IMR-90 (cell line): ENCODE measurements around the gene RAB9B. TPM values are rescaled to one million over a fixed set of nuclear protein-coding genes. Genes with fewer than 3 reads are reported as not detected.
A peak's percentile ranks its signal among the peaks of the same experiment; 100 is the strongest.

Experiments
- ATAC-seq: fragments of 200-7000 bp; cut with Tn5 transposase; 2 replicates; pipeline ENCODE4 v1.9.1; 2020; ENCODE audit warnings: low read depth, mild to moderate bottlenecking, moderate library complexity
- BruUV-seq: library from RNA; stranded (reverse); fragments of 400-500 nt; replicated peaks from 2 replicates; lab custom pipeline; 2021; lab: Mats Ljungman, UMichigan
- CTCF ChIA-PET: fragments of 300-600 bp; formaldehyde crosslinking; extraction: SDS; loops from one replicate; lab custom pipeline; 2021; ENCODE audit warnings: antibody characterized with exemption; lab: Yijun Ruan, JAX
- POLR2A ChIA-PET: fragments of 300-600 bp; sonication (Branson Sonifier 250); formaldehyde crosslinking; loops from one replicate; lab custom pipeline; 2022; ENCODE audit warnings: antibody characterized with exemption; ENCODE audit not compliant: unreplicated experiment; lab: Charles Lee
- DNase-seq: peaks from one replicate; pipeline ENCODE4 v3.0.0; 2013
- H2AFZ ChIP-seq: replicated peaks from 2 replicates; pipeline ENCODE3; 2013; ENCODE audit warnings: low read length, mild to moderate bottlenecking; ENCODE audit not compliant: poor library complexity
- H2AK5ac ChIP-seq: 2 replicates; pipeline ENCODE4 v1.6.1; 2013; ENCODE audit warnings: low read depth, low read length, inconsistent platforms
- H2AK9ac ChIP-seq: replicated peaks from 2 replicates; pipeline ENCODE3; 2013; ENCODE audit warnings: mild to moderate bottlenecking, low read depth, low read length, moderate library complexity; ENCODE audit not compliant: poor library complexity
- H2BK120ac ChIP-seq: 2 replicates; pipeline ENCODE4 v1.6.1; 2013; ENCODE audit warnings: low read depth, low read length, inconsistent platforms
- H2BK15ac ChIP-seq: 3 replicates; pipeline ENCODE4 v1.6.1; 2013; ENCODE audit warnings: low read depth, low read length, inconsistent platforms
- H2BK20ac ChIP-seq: 2 replicates; pipeline ENCODE4 v1.6.1; 2013; ENCODE audit warnings: low read depth, mild to moderate bottlenecking, inconsistent platforms, low read length, moderate library complexity
- H2BK5ac ChIP-seq: 2 replicates; pipeline ENCODE4 v1.6.1; 2013; ENCODE audit warnings: mild to moderate bottlenecking, low read depth, low read length, inconsistent platforms; ENCODE audit not compliant: poor library complexity, severe bottlenecking
- H3K14ac ChIP-seq: replicated peaks from 2 replicates; pipeline ENCODE4 v1.6.1; 2013; ENCODE audit warnings: low read depth, low read length, inconsistent platforms
- H3K18ac ChIP-seq: 2 replicates; pipeline ENCODE4 v1.6.1; 2013; ENCODE audit warnings: low read depth, low read length, control low read depth
- H3K23ac ChIP-seq: 2 replicates; pipeline ENCODE4 v1.6.1; 2013; ENCODE audit warnings: low read depth, low read length, inconsistent platforms
- H3K27ac ChIP-seq: 2 replicates; pipeline ENCODE4 v1.5.1; 2013; ENCODE audit warnings: mild to moderate bottlenecking, control low read depth, low read length; ENCODE audit not compliant: insufficient read depth
- H3K27me3 ChIP-seq: 2 replicates; pipeline ENCODE4 v1.6.1; 2013; ENCODE audit warnings: low read length; ENCODE audit not compliant: control insufficient read depth, insufficient read depth
- H3K36me3 ChIP-seq: 2 replicates; pipeline ENCODE4 v1.6.1; 2013; ENCODE audit warnings: low read length, mixed read lengths; ENCODE audit not compliant: control insufficient read depth, insufficient read depth
- H3K4ac ChIP-seq: 2 replicates; pipeline ENCODE4 v1.6.1; 2013; ENCODE audit warnings: low read depth, low read length, inconsistent platforms
- H3K4me1 ChIP-seq: 2 replicates; pipeline ENCODE4 v1.6.1; 2013; ENCODE audit warnings: low read length, mixed read lengths; ENCODE audit not compliant: control insufficient read depth, insufficient read depth
- H3K4me2 ChIP-seq: 2 replicates; pipeline ENCODE4 v1.6.1; 2013; ENCODE audit warnings: low read depth, mild to moderate bottlenecking, control low read depth, low read length, moderate library complexity
- H3K4me3 ChIP-seq: 2 replicates; pipeline ENCODE4 v1.5.1; 2013; ENCODE audit warnings: low read depth, mild to moderate bottlenecking, control low read depth, low read length, moderate library complexity; ENCODE audit not compliant: insufficient read depth
- H3K56ac ChIP-seq: 2 replicates; pipeline ENCODE4 v1.6.1; 2013; ENCODE audit warnings: low read length, inconsistent platforms; ENCODE audit not compliant: insufficient read depth; ENCODE audit errors: extremely low read depth
- H3K79me1 ChIP-seq, 2 experiments: 2 replicates each; pipeline ENCODE4 v1.6.1; 2013; ENCODE audit warnings: low read length in 2 of 2, inconsistent platforms in 1 of 2, low read depth in 1 of 2
- H3K9ac ChIP-seq: 2 replicates; pipeline ENCODE4 v1.6.1; 2013; ENCODE audit warnings: low read depth, low read length, control low read depth
- H3K9me1 ChIP-seq: 2 replicates; pipeline ENCODE4 v1.6.1; 2013; ENCODE audit warnings: low read length, inconsistent platforms; ENCODE audit not compliant: insufficient read depth
- H3K9me3 ChIP-seq: 2 replicates; pipeline ENCODE4 v1.6.1; 2013; ENCODE audit warnings: low read length; ENCODE audit not compliant: control insufficient read depth, insufficient read depth
- H4K20me1 ChIP-seq: 2 replicates; pipeline ENCODE4 v1.6.1; 2013; ENCODE audit warnings: low read length, inconsistent platforms; ENCODE audit not compliant: insufficient read depth
- H4K5ac ChIP-seq: 2 replicates; pipeline ENCODE4 v1.6.1; 2013; ENCODE audit warnings: mild to moderate bottlenecking, low read depth, low read length, control low read depth
- H4K8ac ChIP-seq, 2 experiments: 2 replicates each; pipeline ENCODE4 v1.6.1; 2013; ENCODE audit warnings: low read depth in 2 of 2, low read length in 2 of 2, control low read depth in 1 of 2, inconsistent platforms in 1 of 2
- H4K91ac ChIP-seq: 2 replicates; pipeline ENCODE4 v1.6.1; 2013; ENCODE audit warnings: low read depth, low read length, inconsistent platforms; ENCODE audit not compliant: insufficient read depth
- CEBPB ChIP-seq: IDR thresholded peaks from 2 replicates; pipeline ENCODE4 v1.6.1; 2012; ENCODE audit warnings: low read depth, low read length, improper control_type of control experiment
- FOS ChIP-seq: fragments of 150-350 bp; IDR thresholded peaks from 2 replicates; pipeline ENCODE4 v1.6.1; 2016; ENCODE audit warnings: low read depth, low read length
- MAFK ChIP-seq: IDR thresholded peaks from 2 replicates; pipeline ENCODE4 v1.6.1; 2012; ENCODE audit warnings: low read depth, low read length, improper control_type of control experiment
- MXI1 ChIP-seq: IDR thresholded peaks from 2 replicates; pipeline ENCODE4 v1.6.1; 2012; ENCODE audit warnings: low read depth, mild to moderate bottlenecking, low read length, moderate library complexity, borderline replicate concordance
- RAD21 ChIP-seq: IDR thresholded peaks from 2 replicates; pipeline ENCODE4 v1.6.1; 2012; ENCODE audit warnings: low read length, improper control_type of control experiment
- RCOR1 ChIP-seq: IDR thresholded peaks from 2 replicates; pipeline ENCODE4 v1.6.1; 2012; ENCODE audit warnings: mild to moderate bottlenecking, low read length, improper control_type of control experiment; ENCODE audit not compliant: insufficient replicate concordance
- RFX5 ChIP-seq: IDR thresholded peaks from 2 replicates; pipeline ENCODE4 v1.8.0; 2012; ENCODE audit warnings: low read depth, mild to moderate bottlenecking, low read length, moderate library complexity
- WGBS, 2 experiments: methylation state at CpG; one replicate each; pipeline versions ENCODE4 v1.1.5 to v1.1.7; 2013; ENCODE audit warnings: missing lambda C conversion rate in 2 of 2; ENCODE audit not compliant: insufficient read length in 1 of 2; ENCODE audit errors: extremely low coverage in 2 of 2; 5-methylcytosine and 5-hydroxymethylcytosine counted together
- dilution Hi-C: fragments of 300-500 bp; cut with HindIII; formaldehyde crosslinking; loops from one replicate; pipeline ENCODE4 v1.14.3; 2018; ENCODE audit warnings: low sequenced_read_pairs; ENCODE audit not compliant: unreplicated experiment
- in situ Hi-C: fragments of 300-500 bp; cut with MboI; formaldehyde crosslinking; loops from 3 replicates; pipeline ENCODE4 v1.14.3; 2019; ENCODE audit warnings: low sequenced_read_pairs, inconsistent platforms, mixed read lengths
- intact Hi-C: fragments of 100-400 bp; cut with micrococcal nuclease; formaldehyde crosslinking; loops from 2 replicates; pipeline ENCODE4 v1.10.0; 2022
- polyA plus RNA-seq, 3 experiments: library from polyadenylated mRNA; depleted of rRNA; stranded (reverse); fragments of >200 nt; gene quantifications; 2 replicates each; pipeline ENCODE4 v1.2.3, GENCODE V29; 2012; ENCODE audit warnings: low replicate concordance in 1 of 3
- total RNA-seq: library from RNA; depleted of rRNA; stranded (reverse); fragments of >200 nt; gene quantifications from 2 replicates; pipeline ENCODE4 v1.2.3, GENCODE V29; 2012
- TF ChIP-seq, protein P1 (sequence below): fragments of 150-350 bp; IDR thresholded peaks from 2 replicates; pipeline ENCODE4 v1.6.1; 2016; ENCODE audit warnings: low read depth, mild to moderate bottlenecking, low read length, moderate library complexity, borderline replicate concordance

Gene RAB9B
- total and polyA plus RNA-seq, 2 of the 4 experiments (the other 2 are of a cell fraction) = 0.58 to 0.90 TPM

DNA sequence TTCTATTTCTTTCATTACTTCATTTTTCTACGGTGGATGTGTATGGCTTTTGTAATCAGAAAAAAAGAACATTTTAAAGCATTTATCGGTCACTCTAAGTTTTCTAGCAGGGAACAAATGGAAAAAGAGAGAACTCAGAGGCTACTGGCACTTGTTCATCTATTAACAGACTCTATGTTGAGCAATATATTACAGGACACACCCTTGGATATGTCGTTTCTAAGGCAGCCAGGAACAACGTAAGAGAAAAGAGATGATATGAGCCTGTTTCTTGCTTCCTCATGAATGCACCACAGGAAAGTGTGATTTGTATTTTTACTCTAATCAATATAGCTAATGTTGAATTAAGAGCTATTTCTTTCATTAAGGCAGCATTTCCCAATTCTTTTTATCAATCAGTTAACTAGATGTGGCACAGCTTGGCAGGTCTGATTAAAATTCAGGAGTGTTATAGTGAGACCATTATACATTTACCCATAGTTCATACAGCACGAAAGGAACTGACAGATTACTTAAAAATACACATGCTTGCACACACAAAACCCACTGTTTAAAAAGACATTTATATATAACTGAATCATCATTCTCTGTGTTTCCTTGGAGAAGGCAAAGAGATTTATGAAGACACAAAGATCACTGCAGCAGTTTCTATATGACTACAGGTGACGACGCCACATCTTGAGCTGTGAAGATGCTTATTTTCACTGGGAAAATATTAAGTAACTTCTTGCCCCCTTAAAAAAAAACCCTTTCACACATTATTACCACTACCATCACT, 13.0 kb downstream of the RAB9B start:
- BruUV-seq = no TSS peak
- H3K27me3 ChIP-seq = no peaks in the 10 kb centered on the region; the same call in 1 of the 2 replicates
- H3K14ac ChIP-seq = no peak overlapping the region
- no peak overlapping the region for H2BK15ac ChIP-seq
- ChIA-PET CTCF (no interaction called here), POLR2A (no interaction called here)
- no peaks in the 10 kb centered on the region for H3K36me3 ChIP-seq
- H4K91ac ChIP-seq = no peak overlapping the region
- H2BK5ac ChIP-seq = no peak overlapping the region
- intact Hi-C loops = loop anchor here (5.0 kb wide), 1 partner anchor 332 kb away; no protein-coding TSS in a partner anchor
- no peaks in the 10 kb centered on the region for H3K9me1 ChIP-seq
- no peak for ATAC-seq
- H3K4me3 ChIP-seq = no peak overlapping the region
- no peaks in the 10 kb centered on the region for H3K79me1 ChIP-seq
- H3K4me2 ChIP-seq = no peak overlapping the region
- no peak overlapping the region for H3K4ac ChIP-seq
- H3K4me1 ChIP-seq = no peaks in the 10 kb centered on the region
- TF ChIP-seq RFX5 (no peak), MAFK (no peak), CEBPB (0 out of 2 replicates have a peak, but pooled peaks have one; percentile 10), RAD21 (no peak), RCOR1 (no peak), MXI1 (no peak), FOS (no peak)
- TF ChIP-seq, protein P1, sequence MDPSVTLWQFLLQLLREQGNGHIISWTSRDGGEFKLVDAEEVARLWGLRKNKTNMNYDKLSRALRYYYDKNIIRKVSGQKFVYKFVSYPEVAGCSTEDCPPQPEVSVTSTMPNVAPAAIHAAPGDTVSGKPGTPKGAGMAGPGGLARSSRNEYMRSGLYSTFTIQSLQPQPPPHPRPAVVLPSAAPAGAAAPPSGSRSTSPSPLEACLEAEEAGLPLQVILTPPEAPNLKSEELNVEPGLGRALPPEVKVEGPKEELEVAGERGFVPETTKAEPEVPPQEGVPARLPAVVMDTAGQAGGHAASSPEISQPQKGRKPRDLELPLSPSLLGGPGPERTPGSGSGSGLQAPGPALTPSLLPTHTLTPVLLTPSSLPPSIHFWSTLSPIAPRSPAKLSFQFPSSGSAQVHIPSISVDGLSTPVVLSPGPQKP = no peak
- in situ Hi-C loops = no loop called here
- H2BK20ac ChIP-seq = no peak overlapping the region
- H3K23ac ChIP-seq = no peak overlapping the region
- H2AK5ac ChIP-seq = no peak overlapping the region
- H3K27ac ChIP-seq = no peak overlapping the region
- H4K20me1 ChIP-seq = no peaks in the 10 kb centered on the region
- H3K56ac ChIP-seq = no peak overlapping the region
- no peak overlapping the region for H4K5ac ChIP-seq
- no peak overlapping the region for H4K8ac ChIP-seq
- dilution Hi-C loops = no loop called here
- no peak overlapping the region for H2BK120ac ChIP-seq
- no CpG with 5 or more reads among the region's 7 CpGs for WGBS, 2 experiments
- DNase-seq = no peak
- H2AFZ ChIP-seq = no peak overlapping the region
- no peaks in the 10 kb centered on the region for H3K9me3 ChIP-seq
- no peak overlapping the region for H3K9ac ChIP-seq
- no peak overlapping the region for H2AK9ac ChIP-seq
- H3K18ac ChIP-seq = no peak overlapping the region
